Measurements from ENCODE around the gene SLC9A1.

- TF ChIP-seq CTCF (IDR thresholded peaks at IDR 0.05) (no peak), POLR2A (IDR thresholded peaks at IDR 0.05) (no peak)
Measured at GRCh38 chr1:27138927-27139326, 16.0 kb downstream of the SLC9A1 start.

All from right lobe of liver (tissue), 4 donors.